Muscle layer of duodenum (tissue), 2 donors: ENCODE data around the gene NEDD9.

Source experiments
- H3K27ac ChIP-seq: one replicate; pipeline ENCODE4 v1.7.0; 2013; ENCODE audit warnings: mild to moderate bottlenecking, low read length
- H3K27me3 ChIP-seq: one replicate; pipeline ENCODE4 v1.7.0; 2013; ENCODE audit warnings: low read depth, mild to moderate bottlenecking, control low read depth, low read length
- H3K36me3 ChIP-seq, 2 donors: one replicate each; pipeline ENCODE4 v1.7.0; 2013; ENCODE audit warnings: low read length in 2 of 2, control low read depth in 1 of 2, mild to moderate bottlenecking in 1 of 2; ENCODE audit not compliant: insufficient read depth in 2 of 2, control insufficient read depth in 1 of 2
- H3K4me1 ChIP-seq, 2 donors: one replicate each; pipeline ENCODE4 v1.7.0; 2013; ENCODE audit warnings: low read length in 2 of 2, mild to moderate bottlenecking in 2 of 2, control low read depth in 1 of 2, moderate library complexity in 1 of 2; ENCODE audit not compliant: insufficient read depth in 2 of 2, control insufficient read depth in 1 of 2
- H3K4me3 ChIP-seq, 2 donors: one replicate each; pipeline ENCODE4 v1.7.0; 2013; ENCODE audit warnings: low read length in 2 of 2, low read depth in 1 of 2, mild to moderate bottlenecking in 1 of 2
- H3K9me3 ChIP-seq, 2 donors: one replicate each; pipeline ENCODE4 v1.7.0; 2013; ENCODE audit warnings: low read length in 2 of 2, control low read depth in 1 of 2, mild to moderate bottlenecking in 1 of 2; ENCODE audit not compliant: control insufficient read depth in 1 of 2
- donor health status: healthy.

NEDD9 gene

DNA sequence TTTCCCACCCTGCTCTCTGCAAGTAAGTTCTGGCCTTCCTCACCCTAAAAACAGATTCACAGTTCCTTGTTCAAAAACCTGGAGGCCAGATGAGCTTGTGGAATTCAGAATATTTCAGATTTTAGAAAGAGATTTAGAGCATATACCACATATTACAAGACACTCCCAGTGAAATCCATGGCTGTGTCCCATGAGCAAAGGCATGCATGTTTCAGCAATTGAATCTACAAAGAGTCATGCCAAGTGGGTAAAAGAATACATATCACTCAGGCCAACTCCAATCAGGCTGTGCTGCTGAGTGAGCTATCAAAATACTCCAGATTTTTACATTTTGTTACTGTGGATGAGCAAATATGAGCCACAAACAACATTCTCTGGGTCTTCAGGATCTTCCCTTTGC lies 10.2 kb upstream of the NEDD9 start:
- Histone ChIP-seq H3K27ac (no peak overlapping the region), H3K27me3 (no peaks in the 10 kb centered on the region), H3K4me3 (no peak overlapping the region), H3K36me3 (no peaks in the 10 kb centered on the region), H3K4me1 (no peaks in the 10 kb centered on the region), H3K9me3 (no peaks in the 10 kb centered on the region)

DNA sequence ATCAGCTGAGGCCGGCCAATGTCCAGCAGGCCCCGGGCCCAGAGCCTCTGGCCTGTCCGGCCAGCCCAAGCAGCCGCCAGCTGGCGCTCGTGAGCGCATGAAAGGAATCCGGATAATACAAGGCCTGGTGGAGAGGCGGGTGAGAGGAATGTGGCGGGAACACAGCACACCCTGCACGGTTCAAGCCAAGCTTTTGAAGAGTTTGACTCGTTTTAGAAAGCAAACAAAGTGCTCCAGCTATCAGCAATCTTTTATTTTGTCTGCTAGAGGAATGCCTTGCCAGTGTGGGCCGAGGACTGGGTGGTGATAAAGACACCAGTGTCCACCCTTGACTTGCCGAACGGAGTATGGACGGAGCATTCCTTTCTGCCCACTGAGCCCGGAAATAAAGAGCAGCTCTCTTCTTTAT lies 9.3 kb upstream of the NEDD9 start:
- Histone ChIP-seq H3K36me3 (no peaks in the 10 kb centered on the region), H3K4me1 (no peaks in the 10 kb centered on the region), H3K27ac (no peak overlapping the region)

DNA sequence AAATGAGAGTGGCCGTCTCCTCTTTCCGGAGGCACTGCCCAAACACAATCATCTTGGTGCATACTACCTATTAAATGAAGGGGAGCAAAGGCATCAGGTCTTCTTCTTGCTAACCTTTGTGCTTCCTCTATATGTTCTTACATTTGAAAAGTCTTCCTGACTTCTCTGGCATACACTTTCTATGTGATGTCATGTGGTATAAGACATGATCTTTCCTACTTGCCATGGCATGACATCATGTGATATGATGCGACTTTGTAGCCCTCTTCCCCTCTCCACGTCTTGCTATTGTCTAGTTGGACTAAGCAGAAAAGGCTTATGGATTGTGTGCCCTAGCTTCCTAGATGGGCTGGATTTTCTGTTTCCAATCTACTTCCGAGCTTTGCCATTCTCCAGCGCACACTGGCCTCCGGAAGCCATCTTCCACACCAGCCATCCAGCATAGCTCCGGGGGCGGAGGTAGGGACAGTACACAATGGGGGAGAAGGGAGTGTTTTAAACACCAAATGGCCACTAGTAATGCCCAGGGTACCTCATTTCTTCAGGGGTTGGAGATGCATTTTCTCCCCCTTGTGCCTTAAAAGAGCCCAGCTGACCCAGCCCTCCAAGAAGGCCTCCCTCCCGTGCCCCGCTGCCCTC lies 8.8 kb upstream of the NEDD9 start:
- Histone ChIP-seq H3K27me3 (no peaks in the 10 kb centered on the region), H3K4me1 (peaks cover 0 to under 1% of the 10 kb centered on the region in 2 donors), H3K4me3 (no peak overlapping the region), H3K9me3 (no peaks in the 10 kb centered on the region), H3K27ac (no peak overlapping the region), H3K36me3 (no peaks in the 10 kb centered on the region)

More for the DNA sequence above, 9.3 kb upstream of the NEDD9 start:
- H3K4me3 ChIP-seq: no peak overlapping the region
- H3K9me3 ChIP-seq: no peaks in the 10 kb centered on the region
- H3K27me3 ChIP-seq: no peaks in the 10 kb centered on the region

DNA sequence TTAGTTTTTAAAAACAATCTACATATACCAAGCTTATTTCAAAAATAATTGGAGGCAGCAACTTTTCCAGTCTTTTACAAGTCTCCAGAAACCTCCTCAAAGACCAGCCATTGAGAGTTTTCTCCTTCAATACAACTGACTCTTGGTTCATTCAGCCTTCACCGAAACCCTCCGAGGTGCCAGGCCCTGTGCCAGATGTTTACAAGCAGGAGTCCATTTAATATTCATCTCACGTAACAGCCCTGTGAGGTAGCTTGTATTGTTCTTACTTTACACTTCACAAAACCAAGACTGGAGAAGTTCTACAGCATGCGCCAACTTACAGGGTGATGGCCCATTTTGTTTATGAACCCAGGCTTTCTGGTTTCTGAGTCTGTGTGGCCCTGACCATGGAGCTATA lies 5.5 kb upstream of the NEDD9 start:
- no peaks in the 10 kb centered on the region for H3K36me3 ChIP-seq
- no peak overlapping the region for H3K4me3 ChIP-seq
- peaks cover 4 to 11% of the 10 kb centered on the region in 2 donors for H3K4me1 ChIP-seq
- H3K9me3 ChIP-seq: no peaks in the 10 kb centered on the region
- no peak overlapping the region for H3K27ac ChIP-seq
- H3K27me3 ChIP-seq: no peaks in the 10 kb centered on the region

- peaks cover 4 to 11% of the 10 kb centered on the region in 2 donors for H3K4me1 ChIP-seq
- no peaks in the 10 kb centered on the region for H3K36me3 ChIP-seq
- no peak overlapping the region for H3K4me3 ChIP-seq
- no peaks in the 10 kb centered on the region for H3K9me3 ChIP-seq
- no peak overlapping the region for H3K27ac ChIP-seq
- no peaks in the 10 kb centered on the region for H3K27me3 ChIP-seq
Measured at GRCh38 chr6:11237428-11237827, 5.0 kb upstream of the NEDD9 start.

DNA sequence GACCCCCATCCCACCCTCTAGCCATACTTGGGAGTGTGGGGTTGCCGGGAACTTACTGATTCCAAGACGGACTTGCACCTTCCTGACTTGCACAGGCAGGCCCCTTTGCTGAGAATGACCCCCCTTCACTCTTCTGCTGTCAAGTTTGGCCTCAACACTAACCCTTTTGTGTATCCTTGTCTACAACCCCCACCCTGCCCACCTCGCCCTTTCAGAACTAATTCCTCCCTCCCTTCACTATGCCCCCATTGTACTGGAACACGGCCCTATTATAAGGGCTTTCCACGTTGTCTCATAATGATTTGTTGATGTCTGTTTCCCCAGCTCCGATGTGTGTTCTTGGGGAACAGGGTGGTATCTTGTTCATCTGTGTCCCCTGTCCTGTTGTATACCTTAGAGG lies 4.4 kb upstream of the NEDD9 start:
- H3K36me3 ChIP-seq: peaks cover 0 to 4% of the 10 kb centered on the region in 2 donors
- H3K27me3 ChIP-seq: no peaks in the 10 kb centered on the region
- H3K9me3 ChIP-seq: no peaks in the 10 kb centered on the region
- H3K4me3 ChIP-seq: no peak overlapping the region
- H3K27ac ChIP-seq: no peak overlapping the region
- peaks cover 4 to 11% of the 10 kb centered on the region in 2 donors for H3K4me1 ChIP-seq

DNA sequence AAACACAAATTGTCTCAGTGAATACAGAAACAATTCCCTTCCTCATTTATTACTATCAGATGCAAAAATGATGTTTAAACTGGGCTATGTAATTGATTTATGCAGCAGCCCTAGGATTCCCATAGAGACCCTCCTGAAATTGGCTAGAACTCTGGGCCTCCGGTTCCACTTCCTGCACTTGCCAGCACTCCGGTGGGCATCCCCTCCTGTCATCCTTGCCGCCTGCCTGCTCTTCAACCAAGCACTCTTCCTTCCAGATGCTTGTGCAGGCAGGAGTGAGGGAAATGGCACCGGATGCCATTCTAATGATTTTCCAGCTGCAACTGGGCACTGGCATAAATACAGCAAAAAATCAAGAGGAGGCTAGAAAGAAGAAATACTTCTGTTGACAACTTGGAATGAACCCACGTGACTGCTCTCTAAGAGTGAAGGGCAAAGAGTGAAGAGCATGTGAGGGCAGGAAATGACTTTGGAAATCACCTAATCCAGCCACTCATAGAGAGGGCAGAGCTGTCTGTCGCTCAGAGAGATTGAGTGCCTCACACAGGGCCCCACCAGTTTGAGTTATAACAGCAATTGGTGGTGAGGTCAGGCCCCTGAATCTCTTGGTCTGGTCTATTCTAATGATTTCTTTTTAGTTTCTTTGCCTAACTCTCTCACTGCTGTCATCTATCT lies 3.7 kb upstream of the NEDD9 start:
- Histone ChIP-seq H3K36me3 (peaks cover 0 to 7% of the 10 kb centered on the region in 2 donors), H3K4me3 (no peak overlapping the region), H3K9me3 (no peaks in the 10 kb centered on the region), H3K27ac (no peak overlapping the region), H3K4me1 (peaks cover 9 to 11% of the 10 kb centered on the region in 2 donors), H3K27me3 (no peaks in the 10 kb centered on the region)

- Histone ChIP-seq H3K27me3 (no peaks in the 10 kb centered on the region), H3K9me3 (no peaks in the 10 kb centered on the region), H3K4me1 (peaks cover 9 to 11% of the 10 kb centered on the region in 2 donors)
Measured at GRCh38 chr6:11235062-11235461, 2.6 kb upstream of the NEDD9 start.

GRCh38 chr6:11233673-11234573 lies 1.5 kb upstream of the NEDD9 start:
- peaks cover 9 to 11% of the 10 kb centered on the region in 2 donors for H3K4me1 ChIP-seq
- peaks cover 0 to 7% of the 10 kb centered on the region in 2 donors for H3K36me3 ChIP-seq
- H3K4me3 ChIP-seq: peak overlapping the region in 1 of 2 donors; percentile 86
- peak overlapping the region; percentile 90 for H3K27ac ChIP-seq
- H3K9me3 ChIP-seq: no peaks in the 10 kb centered on the region
- H3K27me3 ChIP-seq: no peaks in the 10 kb centered on the region

More at GRCh38 chr6:11235062-11235461, 2.6 kb upstream of the NEDD9 start:
- H3K4me3 ChIP-seq: no peak overlapping the region
- H3K27ac ChIP-seq: no peak overlapping the region
- peaks cover 0 to 7% of the 10 kb centered on the region in 2 donors for H3K36me3 ChIP-seq

DNA sequence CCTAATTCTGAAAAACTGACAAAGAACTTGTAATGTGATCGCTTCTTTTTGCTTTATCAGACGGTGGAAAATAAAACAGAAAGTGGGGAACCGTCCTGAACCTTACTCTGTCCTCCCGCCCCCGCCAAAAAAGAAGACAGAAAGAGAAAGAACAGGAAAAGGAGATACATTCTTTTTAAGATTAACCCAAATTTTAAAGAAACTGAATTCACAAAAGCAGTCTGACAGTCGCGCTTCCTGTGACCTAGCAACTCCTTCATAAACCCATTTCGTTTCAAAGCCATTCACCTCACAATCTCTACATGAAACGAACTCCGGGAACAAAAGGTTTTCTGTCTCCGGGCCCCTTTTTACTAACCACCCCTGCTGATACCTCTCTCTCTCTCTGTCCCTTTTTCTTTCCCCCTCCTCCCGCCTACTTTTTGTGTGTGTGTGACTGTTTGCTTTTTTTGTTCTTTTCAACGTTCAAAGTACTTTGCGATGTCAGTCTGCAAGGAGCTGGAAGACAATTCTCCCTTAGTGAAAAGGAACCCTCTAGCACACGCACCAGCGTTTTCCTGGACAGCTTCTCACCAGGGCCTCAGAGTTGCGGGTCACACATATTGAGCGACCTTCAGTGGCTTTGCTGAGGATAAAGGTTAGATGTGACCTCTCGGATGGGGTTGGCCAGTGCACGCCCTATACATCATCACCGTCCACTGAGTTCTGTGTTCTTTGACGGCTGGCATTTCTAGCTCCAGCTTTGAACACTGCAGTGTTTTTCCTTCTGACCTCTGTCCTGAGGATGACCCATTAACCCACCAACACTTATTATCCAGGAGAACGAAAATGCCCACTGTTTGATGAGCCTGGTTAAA lies 530 bp upstream of the NEDD9 start:
- H3K27me3 ChIP-seq: no peaks in the 10 kb centered on the region
- H3K4me3 ChIP-seq: peak overlapping the region; percentile 66 to 86
- H3K9me3 ChIP-seq: no peaks in the 10 kb centered on the region
- peaks cover 0 to 7% of the 10 kb centered on the region in 2 donors for H3K36me3 ChIP-seq
- H3K27ac ChIP-seq: peak overlapping the region; percentile 90
- peaks cover 9 to 11% of the 10 kb centered on the region in 2 donors for H3K4me1 ChIP-seq
